ENCODE data around the gene ARFGEF3. TPM values are rescaled to one million over a fixed set of nuclear protein-coding genes. Genes with fewer than 3 reads are reported as not detected.

ARFGEF3 gene
- total RNA-seq, 3 donors from 2014 or later: 10.1 to 24.3 (median 21.1) TPM

DNA sequence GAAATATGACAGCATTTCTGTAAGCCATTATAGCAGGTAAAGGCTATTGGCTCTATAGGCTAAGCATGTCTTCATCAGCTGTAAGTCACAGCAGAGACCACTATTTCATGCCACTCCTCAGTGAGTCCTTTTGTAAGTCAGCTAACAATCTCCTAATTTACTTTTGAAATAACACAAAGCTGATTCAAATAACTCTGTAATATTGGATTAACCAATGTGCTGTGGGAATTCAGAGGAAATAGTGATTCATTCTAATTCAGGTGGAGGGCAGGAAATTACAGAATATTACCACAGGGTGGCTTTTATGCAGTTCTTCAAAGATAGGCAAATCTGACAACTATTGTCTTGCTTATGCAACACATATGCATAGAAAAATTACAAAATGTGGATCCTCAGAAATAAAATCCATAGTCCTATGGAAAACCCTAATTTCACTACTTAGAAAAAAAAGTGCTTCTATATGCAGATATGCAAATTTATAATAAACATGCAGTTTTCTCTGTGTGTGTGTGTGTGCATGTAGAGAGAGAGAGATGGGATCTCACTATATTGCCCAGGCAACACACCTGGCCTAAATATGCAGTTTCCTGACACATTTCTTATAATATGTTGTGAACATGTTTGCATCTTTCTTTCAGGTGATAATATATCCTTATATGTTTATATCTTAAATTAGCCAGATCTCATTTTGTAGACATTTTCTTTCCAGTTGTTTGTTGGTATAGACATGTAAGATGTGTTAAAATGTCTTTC, 211.1 kb downstream of the ARFGEF3 start:
- no peaks in the 10 kb centered on the region for H3K36me3 ChIP-seq (ENCODE audit: low read depth)
- no peak for DNase-seq
- H3K4me3 ChIP-seq: no peak overlapping the region
- intact Hi-C loops (cut with DNase I, micrococcal nuclease): no loop called here
- no peaks in the 10 kb centered on the region for H3K4me1 ChIP-seq (ENCODE audit: low read depth)
- TF ChIP-seq, protein P1, sequence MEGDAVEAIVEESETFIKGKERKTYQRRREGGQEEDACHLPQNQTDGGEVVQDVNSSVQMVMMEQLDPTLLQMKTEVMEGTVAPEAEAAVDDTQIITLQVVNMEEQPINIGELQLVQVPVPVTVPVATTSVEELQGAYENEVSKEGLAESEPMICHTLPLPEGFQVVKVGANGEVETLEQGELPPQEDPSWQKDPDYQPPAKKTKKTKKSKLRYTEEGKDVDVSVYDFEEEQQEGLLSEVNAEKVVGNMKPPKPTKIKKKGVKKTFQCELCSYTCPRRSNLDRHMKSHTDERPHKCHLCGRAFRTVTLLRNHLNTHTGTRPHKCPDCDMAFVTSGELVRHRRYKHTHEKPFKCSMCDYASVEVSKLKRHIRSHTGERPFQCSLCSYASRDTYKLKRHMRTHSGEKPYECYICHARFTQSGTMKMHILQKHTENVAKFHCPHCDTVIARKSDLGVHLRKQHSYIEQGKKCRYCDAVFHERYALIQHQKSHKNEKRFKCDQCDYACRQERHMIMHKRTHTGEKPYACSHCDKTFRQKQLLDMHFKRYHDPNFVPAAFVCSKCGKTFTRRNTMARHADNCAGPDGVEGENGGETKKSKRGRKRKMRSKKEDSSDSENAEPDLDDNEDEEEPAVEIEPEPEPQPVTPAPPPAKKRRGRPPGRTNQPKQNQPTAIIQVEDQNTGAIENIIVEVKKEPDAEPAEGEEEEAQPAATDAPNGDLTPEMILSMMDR (IDR thresholded peaks at IDR 0.05): no peak
- H3K9me3 ChIP-seq: no peaks in the 10 kb centered on the region
- ATAC-seq: no peak

DNA sequence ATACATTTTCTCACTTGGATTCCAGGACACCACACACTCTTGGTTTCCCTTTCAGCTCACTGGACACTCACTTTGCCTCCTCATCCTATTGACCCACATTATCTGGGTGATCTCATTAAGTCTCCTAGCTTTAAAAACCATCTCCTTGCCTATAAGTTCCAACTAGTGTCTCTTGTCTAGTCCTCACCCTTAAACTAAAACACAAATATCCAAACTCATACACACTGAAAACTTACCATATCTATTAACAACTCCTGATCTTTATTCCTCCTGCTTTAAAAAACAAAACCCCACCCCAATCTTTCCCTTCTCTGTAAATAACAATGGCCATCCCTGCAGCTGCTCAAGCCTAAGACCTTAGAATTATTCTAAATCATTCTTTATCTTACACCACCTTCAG, 212.5 kb downstream of the ARFGEF3 start:
- no peaks in the 10 kb centered on the region for H3K36me3 ChIP-seq (ENCODE audit: low read depth)

DNA sequence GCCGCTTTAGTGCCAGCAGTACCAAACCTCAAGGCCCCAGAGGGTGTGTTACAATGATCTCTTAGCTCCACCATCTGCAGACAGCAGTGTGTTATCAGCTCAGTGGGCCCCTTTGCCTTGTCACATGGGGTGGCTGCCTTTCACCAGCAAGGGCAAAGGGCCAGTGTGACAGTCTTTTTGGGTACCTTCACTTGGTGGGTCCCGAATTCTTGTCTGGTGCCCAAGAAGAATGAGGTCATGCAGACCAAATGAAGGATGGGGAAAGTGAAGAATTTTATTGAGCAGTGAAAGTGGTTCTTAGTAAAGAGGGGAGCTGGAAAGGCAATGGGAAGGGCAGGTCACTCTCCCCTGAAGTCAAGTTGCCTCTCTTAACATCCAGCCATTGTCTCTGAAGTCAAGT, 213.1 kb downstream of the ARFGEF3 start:
- no peak for DNase-seq
- no peaks in the 10 kb centered on the region for H3K9me3 ChIP-seq

More for the DNA sequence above, 212.5 kb downstream of the ARFGEF3 start:
- DNase-seq (no peak), ATAC-seq (no peak)
- Histone ChIP-seq H3K9me3 (no peaks in the 10 kb centered on the region), H3K4me1 (ENCODE audit: low read depth) (no peaks in the 10 kb centered on the region), H3K4me3 (no peak overlapping the region)
- intact Hi-C loops (cut with DNase I, micrococcal nuclease): no loop called here
- TF ChIP-seq, protein P1 (IDR thresholded peaks at IDR 0.05): no peak

DNA sequence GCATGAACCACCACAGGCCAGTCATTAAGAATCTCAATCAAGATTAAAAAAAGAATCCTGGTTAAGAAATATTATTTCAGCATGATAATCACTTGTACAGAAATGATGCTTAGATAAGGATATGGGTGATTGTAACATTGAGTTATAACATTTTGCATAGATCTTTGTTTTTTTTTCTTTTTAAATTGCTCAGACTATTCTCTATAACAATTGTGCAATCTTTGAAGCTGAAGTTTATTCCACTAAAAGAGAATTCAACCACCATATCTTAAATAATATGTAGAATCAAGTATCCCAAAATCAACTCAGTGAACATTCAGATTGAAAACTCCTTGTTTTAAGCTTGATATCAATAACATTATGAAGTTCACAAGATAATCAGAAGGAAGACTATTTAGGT, 215.3 kb downstream of the ARFGEF3 start:
- intact Hi-C loops (cut with DNase I, micrococcal nuclease): no loop called here
- Histone ChIP-seq H3K4me3 (no peak overlapping the region), H3K4me1 (ENCODE audit: low read depth) (no peaks in the 10 kb centered on the region), H3K9me3 (no peaks in the 10 kb centered on the region), H3K36me3 (ENCODE audit: low read depth) (no peaks in the 10 kb centered on the region)
- no peak for DNase-seq
- ATAC-seq: no peak
- TF ChIP-seq, protein P1 (IDR thresholded peaks at IDR 0.05): no peak

More for the DNA sequence above, 213.1 kb downstream of the ARFGEF3 start:
- TF ChIP-seq, protein P1 (IDR thresholded peaks at IDR 0.05): no peak
- intact Hi-C loops (cut with DNase I, micrococcal nuclease): no loop called here
- Histone ChIP-seq H3K4me3 (no peak overlapping the region), H3K36me3 (ENCODE audit: low read depth) (no peaks in the 10 kb centered on the region), H3K4me1 (ENCODE audit: low read depth) (no peaks in the 10 kb centered on the region)
- no peak for ATAC-seq

DNA sequence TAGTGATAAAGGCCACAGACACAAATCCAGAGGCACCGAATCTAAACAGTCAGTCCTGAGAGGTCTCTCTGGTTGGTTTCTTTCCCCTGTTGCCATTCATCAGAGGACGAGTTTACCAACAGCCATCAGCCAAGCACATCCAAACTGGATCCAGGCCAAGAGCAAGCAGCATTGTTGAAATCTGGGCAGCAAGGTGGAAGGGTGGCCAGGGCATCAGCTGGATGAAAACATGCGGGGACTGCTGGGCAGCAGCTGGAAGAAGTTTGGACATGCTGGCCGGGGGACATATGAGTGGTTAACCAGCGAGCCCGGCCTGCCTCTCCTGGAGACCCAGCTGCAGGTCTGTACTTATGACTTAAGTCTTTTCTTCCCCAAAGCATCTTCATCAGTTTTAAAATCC, 216.1 kb downstream of the ARFGEF3 start, which contains the start of gene SMIM28:
TSS of gene SMIM28 (plus strand) at position 62 of the 400 bp plus-strand sequence. CDS start at position 230, 168 bp downstream.
- TF ChIP-seq, protein P1 (IDR thresholded peaks at IDR 0.05): no peak
- Histone ChIP-seq H3K36me3 (ENCODE audit: low read depth) (no peaks in the 10 kb centered on the region), H3K4me3 (no peak within 1 kb of the TSS), H3K9me3 (no peaks in the 10 kb centered on the region), H3K4me1 (ENCODE audit: low read depth) (no peaks in the 10 kb centered on the region)
- ATAC-seq (no peak), DNase-seq (no peak)
- intact Hi-C loops (cut with DNase I, micrococcal nuclease): no loop called here

All from mucosa of descending colon (tissue), 3 donors.